Caco-2 (cell line): Measurements from ENCODE around the gene ELAVL1. TPM values are rescaled to one million over a fixed set of nuclear protein-coding genes. Genes with fewer than 3 reads are reported as not detected.

Experiments used
- BruUV-seq: library from RNA; stranded (reverse); fragments of 400-500 nt; replicated peaks from 2 replicates; lab custom pipeline; 2021; lab: Mats Ljungman, UMichigan
- CTCF ChIA-PET: fragments of 300-600 bp; sonication (Branson Sonifier 250); formaldehyde crosslinking; loops from one replicate; lab custom pipeline; 2022; ENCODE audit warnings: antibody characterized with exemption; lab: Charles Lee
- POLR2A ChIA-PET: fragments of 300-600 bp; sonication (Branson Sonifier 250); formaldehyde crosslinking; loops from one replicate; lab custom pipeline; 2022; ENCODE audit warnings: antibody characterized with exemption; lab: Charles Lee
- DNase-seq, 2 experiments: peaks; one replicate each; pipeline versions ENCODE4 v3.0.0 to v3.0.0-alpha.2; 2020 to 2022
- H3K27me3 ChIP-seq: replicated peaks from 2 replicates; pipeline ENCODE4 v1.6.0; 2011; ENCODE audit warnings: low read length; ENCODE audit not compliant: control insufficient read depth, insufficient read depth
- H3K36me3 ChIP-seq: 2 replicates; pipeline ENCODE4 v1.5.1; 2011; ENCODE audit warnings: low read length; ENCODE audit not compliant: control insufficient read depth, insufficient read depth
- H3K4me1 ChIP-seq: fragments of 250-450 bp; sonication (Bioruptor Pico); 2 replicates; pipeline ENCODE4 v1.5.1; 2020; ENCODE audit warnings: mild to moderate bottlenecking
- H3K4me3 ChIP-seq: 2 replicates; pipeline ENCODE4 v1.5.1; 2011; ENCODE audit warnings: low read depth, mild to moderate bottlenecking, control low read depth, low read length
- H3K9me3 ChIP-seq: fragments of 250-450 bp; sonication (Bioruptor Pico); 2 replicates; pipeline ENCODE4 v1.5.1; 2020; ENCODE audit warnings: mild to moderate bottlenecking, moderate library complexity
- H3K27ac Mint-ChIP-seq: one replicate; pipeline ENCODE4 v1.8.0; 2022; ENCODE audit warnings: mixed read lengths; ENCODE audit not compliant: unreplicated experiment
- H3K27me3 Mint-ChIP-seq: one replicate; pipeline ENCODE4 v1.8.0; 2022; ENCODE audit warnings: mixed read lengths; ENCODE audit not compliant: insufficient read depth, unreplicated experiment
- H3K36me3 Mint-ChIP-seq: one replicate; pipeline ENCODE4 v1.8.0; 2022; ENCODE audit warnings: mild to moderate bottlenecking, mixed read lengths; ENCODE audit not compliant: insufficient read depth, unreplicated experiment
- H3K4me1 Mint-ChIP-seq: one replicate; pipeline ENCODE4 v1.8.0; 2022; ENCODE audit warnings: low read depth, mixed read lengths; ENCODE audit not compliant: unreplicated experiment
- H3K4me3 Mint-ChIP-seq: one replicate; pipeline ENCODE4 v1.8.0; 2022; ENCODE audit warnings: mild to moderate bottlenecking, moderate library complexity, mixed read lengths; ENCODE audit not compliant: unreplicated experiment
- H3K9me3 Mint-ChIP-seq: one replicate; pipeline ENCODE4 v1.8.0; 2022; ENCODE audit warnings: mixed read lengths; ENCODE audit not compliant: unreplicated experiment
- intact Hi-C: fragments of 100-400 bp; cut with micrococcal nuclease; formaldehyde crosslinking; loops from one replicate; pipeline ENCODE4 v1.10.0; 2022; ENCODE audit not compliant: unreplicated experiment
- total RNA-seq: library from RNA; stranded (reverse); gene quantifications from 2 replicates; pipeline ENCODE4 v1.2.3, GENCODE V29; 2022
- TF ChIP-seq, protein P1 (sequence below), 2 experiments: fragments of 200-600 bp in 1 of 2; IDR thresholded peaks; 1 replicate in 1 of 2; 2 replicates in 1 of 2; pipeline versions ENCODE4 v1.5.1 to v1.8.0; 2011 to 2022; ENCODE audit warnings: antibody characterized with exemption in 1 of 2, control low read depth in 1 of 2, inconsistent platforms in 1 of 2, low read depth in 1 of 2, low read length in 1 of 2, mild to moderate bottlenecking in 1 of 2, moderate library complexity in 1 of 2; ENCODE audit not compliant: insufficient read depth in 1 of 2, severe bottlenecking in 1 of 2, unreplicated experiment in 1 of 2

The ELAVL1 gene
- total RNA-seq, 1 experiment from 2014 or later: 117 TPM

DNA sequence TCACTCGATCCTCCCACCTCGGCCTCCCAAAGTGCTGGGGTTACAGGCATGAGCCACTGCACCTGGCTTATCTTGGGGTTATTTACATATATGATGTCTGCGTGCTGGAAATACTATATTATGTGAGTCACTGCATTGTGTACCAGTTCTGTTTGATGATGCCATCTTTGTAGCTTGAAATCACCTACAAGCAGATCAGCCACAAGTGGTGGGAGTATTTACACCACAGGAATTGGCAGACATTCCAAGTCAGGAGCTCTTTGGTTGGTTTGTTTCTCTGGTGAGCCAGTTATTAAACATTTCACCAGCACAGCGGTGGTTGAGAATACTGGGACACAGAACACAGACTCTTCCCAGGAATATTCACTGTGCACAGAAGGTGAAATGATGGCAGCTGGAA lies 57.5 kb downstream of the ELAVL1 start:
- Histone ChIP-seq H3K4me3 (no peak overlapping the region), H3K36me3 (no peaks in the 10 kb centered on the region), H3K9me3 (no peaks in the 10 kb centered on the region), H3K4me1 (no peaks in the 10 kb centered on the region; the same call in none of the 2 replicates), H3K27me3 (no peaks in the 10 kb centered on the region)
- Mint-ChIP-seq H3K27ac (no peak overlapping the region), H3K36me3 (peaks cover 30% of the 10 kb centered on the region), H3K4me3 (no peak overlapping the region), H3K27me3 (no peaks in the 10 kb centered on the region), H3K9me3 (no peaks in the 10 kb centered on the region), H3K4me1 (peaks cover 11% of the 10 kb centered on the region)
- intact Hi-C loops: loop anchor here (10.0 kb wide), 1 partner anchor 207 kb away; no protein-coding TSS in a partner anchor
- BruUV-seq: no TSS peak
- POLR2A ChIA-PET: no interaction called here
- no peak for DNase-seq
- CTCF ChIA-PET: no interaction called here
- TF ChIP-seq, protein P1, sequence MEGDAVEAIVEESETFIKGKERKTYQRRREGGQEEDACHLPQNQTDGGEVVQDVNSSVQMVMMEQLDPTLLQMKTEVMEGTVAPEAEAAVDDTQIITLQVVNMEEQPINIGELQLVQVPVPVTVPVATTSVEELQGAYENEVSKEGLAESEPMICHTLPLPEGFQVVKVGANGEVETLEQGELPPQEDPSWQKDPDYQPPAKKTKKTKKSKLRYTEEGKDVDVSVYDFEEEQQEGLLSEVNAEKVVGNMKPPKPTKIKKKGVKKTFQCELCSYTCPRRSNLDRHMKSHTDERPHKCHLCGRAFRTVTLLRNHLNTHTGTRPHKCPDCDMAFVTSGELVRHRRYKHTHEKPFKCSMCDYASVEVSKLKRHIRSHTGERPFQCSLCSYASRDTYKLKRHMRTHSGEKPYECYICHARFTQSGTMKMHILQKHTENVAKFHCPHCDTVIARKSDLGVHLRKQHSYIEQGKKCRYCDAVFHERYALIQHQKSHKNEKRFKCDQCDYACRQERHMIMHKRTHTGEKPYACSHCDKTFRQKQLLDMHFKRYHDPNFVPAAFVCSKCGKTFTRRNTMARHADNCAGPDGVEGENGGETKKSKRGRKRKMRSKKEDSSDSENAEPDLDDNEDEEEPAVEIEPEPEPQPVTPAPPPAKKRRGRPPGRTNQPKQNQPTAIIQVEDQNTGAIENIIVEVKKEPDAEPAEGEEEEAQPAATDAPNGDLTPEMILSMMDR (IDR thresholded peaks at IDR 0.05; ENCODE audit: insufficient read depth in 1 of 2, low read depth in 1 of 2, low read length in 1 of 2, severe bottlenecking in 1 of 2, unreplicated experiment in 1 of 2): no peak

DNA sequence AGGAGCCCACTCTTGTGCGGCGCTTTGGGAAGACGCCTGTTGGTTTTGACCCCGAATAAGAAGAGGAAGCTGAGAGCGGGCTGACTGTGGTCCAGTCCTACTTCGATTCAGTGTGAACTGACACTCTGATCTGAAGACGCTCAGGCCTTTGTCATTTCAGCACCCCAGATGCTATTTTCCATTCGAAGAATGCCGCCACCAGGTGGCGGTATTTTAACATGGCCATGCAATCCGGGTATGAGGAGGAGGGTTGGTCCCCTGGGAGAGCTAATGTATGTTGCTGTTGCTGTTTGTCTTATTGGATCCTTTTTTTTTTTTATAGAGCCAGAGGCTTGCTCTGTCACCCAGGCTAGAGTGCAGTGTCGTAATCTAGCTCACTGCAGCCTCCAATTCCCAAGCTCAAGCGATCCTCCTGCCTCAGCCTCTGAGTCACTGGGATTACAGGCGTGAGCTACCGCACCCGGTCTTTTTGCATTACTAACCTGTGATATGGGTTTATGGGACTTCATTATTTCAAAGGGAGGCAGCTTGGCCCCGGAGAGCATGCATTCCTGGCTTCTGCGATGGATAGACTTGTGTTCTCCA lies 61.2 kb downstream of the ELAVL1 start:
- no peaks in the 10 kb centered on the region for H3K9me3 Mint-ChIP-seq
- TSS peak; percentile 87 for BruUV-seq
- POLR2A ChIA-PET: interaction anchor here (0.5 to 2.1 kb wide), 17 partner anchors 8 to 315 kb away, joined by 3 to 15 read pairs (median 4); partner anchors contain the start of genes CERS4, LRRC8E, PET100 and SNAPC2

More for the DNA sequence above, 61.2 kb downstream of the ELAVL1 start:
- Histone ChIP-seq H3K4me3 (peak overlapping the region; percentile 66), H3K27me3 (no peaks in the 10 kb centered on the region), H3K36me3 (peaks cover 3% of the 10 kb centered on the region), H3K4me1 (no peaks in the 10 kb centered on the region; the same call in 1 of the 2 replicates), H3K9me3 (no peaks in the 10 kb centered on the region)
- TF ChIP-seq, protein P1 (IDR thresholded peaks at IDR 0.05; ENCODE audit: insufficient read depth in 1 of 2, low read depth in 1 of 2, low read length in 1 of 2, severe bottlenecking in 1 of 2, unreplicated experiment in 1 of 2): peak; percentile 77 to 87
- Mint-ChIP-seq H3K4me3 (peak overlapping the region; percentile 92), H3K27ac (peak overlapping the region; percentile 95), H3K27me3 (no peaks in the 10 kb centered on the region), H3K4me1 (peaks cover 6% of the 10 kb centered on the region), H3K36me3 (peaks cover 60% of the 10 kb centered on the region)
- peak; percentile 87 to 88 for DNase-seq
- intact Hi-C loops: loop anchor here (1.0 to 10.0 kb wide), 3 partner anchors 58 to 211 kb away; no protein-coding TSS in a partner anchor
- CTCF ChIA-PET: interaction anchor here (0.5 to 2.3 kb wide), 17 partner anchors 13 to 658 kb away, joined by 3 to 27 read pairs (median 5); partner anchors contain the start of genes ELAVL1, FBN3, MAP2K7 and SNAPC2
